CD4-positive, alpha-beta T cell treated with Interleukin-6 for 4 hours (primary cell): ENCODE results near the gene MPC1L.

ENCODE experiments used
- DNase-seq: peaks from one replicate; pipeline ENCODE4 v3.0.0-alpha.2; 2020; ENCODE audit warnings: mixed read lengths

MPC1L gene

DNA sequence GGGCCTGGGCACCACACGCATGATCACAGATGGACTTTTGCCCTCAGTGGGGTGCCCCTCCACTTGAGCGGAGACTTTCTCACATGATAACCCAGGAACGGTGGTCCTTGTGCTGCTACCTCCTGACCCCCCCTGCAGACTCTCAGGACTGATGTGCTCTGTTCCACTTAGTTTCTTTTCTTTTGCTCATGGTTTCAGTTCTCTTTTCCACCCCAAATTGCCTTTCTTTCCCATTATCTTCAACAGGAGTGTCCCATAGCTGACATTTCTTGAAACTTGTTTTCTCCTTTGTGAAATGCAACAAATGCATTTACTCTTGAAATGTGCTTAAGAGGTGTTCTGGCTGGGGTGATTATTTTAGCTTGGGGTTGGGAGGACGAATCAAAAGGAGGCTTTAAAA is 9.0 kb downstream of the MPC1L start:
- no peak for DNase-seq

DNA sequence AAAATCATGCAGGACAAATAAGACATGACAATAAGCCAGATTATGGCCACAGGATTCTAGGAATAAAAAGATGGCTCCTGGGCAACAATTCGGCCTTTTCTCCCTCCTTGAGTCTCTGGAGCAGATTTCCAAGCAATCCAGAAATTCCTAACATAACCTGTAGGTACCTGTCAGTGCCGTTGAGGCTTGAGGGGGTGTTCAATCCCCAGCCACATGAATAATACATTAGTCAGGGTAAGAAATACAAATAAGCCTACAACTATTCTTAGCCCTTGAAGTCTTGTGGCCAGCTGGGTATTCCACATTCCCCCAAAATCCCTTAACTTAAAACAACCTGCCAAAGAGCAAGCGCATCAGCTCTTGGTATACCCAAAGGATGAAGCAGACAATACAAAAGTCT is 14.5 kb downstream of the MPC1L start:
- DNase-seq = no peak

GRCh38 chrX:40644176-40644575 is 20.9 kb downstream of the MPC1L start:
- no peak for DNase-seq

GRCh38 chrX:40644821-40645358 is 21.7 kb downstream of the MPC1L start:
- peak; percentile 68 for DNase-seq

DNA sequence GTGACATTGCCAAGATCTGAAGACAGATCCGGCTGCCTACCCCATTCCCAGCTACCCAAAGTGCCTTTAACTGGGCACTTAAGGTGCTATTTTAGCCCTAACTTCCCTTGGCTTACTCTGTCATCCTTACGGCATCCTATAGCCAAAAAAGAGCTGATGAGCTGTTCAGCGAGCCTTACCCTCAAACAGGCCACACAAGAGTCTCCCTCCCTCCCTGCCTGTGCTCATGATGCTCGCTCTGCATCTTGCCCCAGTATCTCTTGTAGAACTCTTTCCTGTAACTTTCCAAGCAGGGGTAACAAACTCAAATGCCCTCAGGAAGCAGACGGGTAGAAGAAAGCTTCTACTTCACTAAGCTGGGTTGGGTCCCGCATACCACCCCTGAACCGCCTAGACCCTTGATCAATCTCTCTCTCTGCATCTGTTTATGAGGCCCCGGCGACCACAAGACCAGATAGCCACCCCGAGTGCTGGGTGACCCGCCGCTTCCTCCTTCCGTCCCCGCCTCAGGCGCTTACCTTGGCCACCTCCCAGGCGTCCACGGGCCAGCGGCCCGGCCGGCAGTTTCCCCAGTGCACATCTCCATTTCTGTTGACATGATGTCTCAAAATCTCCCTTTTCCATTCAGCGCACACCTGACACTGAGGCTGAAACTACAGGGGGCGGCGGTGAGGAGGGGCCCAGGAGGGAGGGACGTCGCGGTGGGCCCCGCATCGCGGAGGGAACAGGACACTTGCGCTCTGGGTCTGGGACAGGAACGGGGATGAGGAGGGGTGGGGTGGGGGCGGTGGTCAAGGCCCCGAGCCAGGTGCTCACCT is 23.5 kb downstream of the MPC1L start:
- peak; percentile 41 for DNase-seq

- peak; percentile 98 for DNase-seq
Measured at GRCh38 chrX:40647307-40648197, 24.3 kb downstream of the MPC1L start, which contains the start of gene CXorf38. CXorf38 (minus strand) TSS chrX:40647561; CDS start chrX:40647520, 41 bp downstream.

- peak; percentile 88 for DNase-seq
Measured at GRCh38 chrX:40651620-40652223, 28.5 kb downstream of the MPC1L start.

GRCh38 chrX:40652664-40653063 is 29.4 kb downstream of the MPC1L start:
- no peak for DNase-seq

- no peak for DNase-seq
Measured at GRCh38 chrX:40653535-40653934, 30.3 kb downstream of the MPC1L start.

DNA sequence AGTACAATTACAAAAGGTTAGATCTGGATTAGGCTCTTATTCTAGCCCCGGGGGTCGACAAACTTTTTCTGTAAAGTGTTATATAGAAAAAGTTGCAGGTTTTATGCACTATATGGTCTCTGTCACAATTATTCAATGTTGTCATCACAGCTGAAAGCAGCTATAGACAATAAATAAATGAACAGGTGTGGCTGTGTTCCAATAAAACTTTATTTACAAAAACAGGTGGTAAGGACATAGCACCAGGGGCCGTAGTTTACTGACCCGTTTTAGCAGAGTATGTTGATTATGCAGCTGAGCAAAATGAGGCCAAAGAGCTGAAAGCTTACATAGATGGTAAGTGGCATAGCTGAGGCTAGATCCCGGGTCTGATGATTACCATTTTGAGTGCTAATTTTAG is 37.2 kb downstream of the MPC1L start:
- no peak for DNase-seq

DNA sequence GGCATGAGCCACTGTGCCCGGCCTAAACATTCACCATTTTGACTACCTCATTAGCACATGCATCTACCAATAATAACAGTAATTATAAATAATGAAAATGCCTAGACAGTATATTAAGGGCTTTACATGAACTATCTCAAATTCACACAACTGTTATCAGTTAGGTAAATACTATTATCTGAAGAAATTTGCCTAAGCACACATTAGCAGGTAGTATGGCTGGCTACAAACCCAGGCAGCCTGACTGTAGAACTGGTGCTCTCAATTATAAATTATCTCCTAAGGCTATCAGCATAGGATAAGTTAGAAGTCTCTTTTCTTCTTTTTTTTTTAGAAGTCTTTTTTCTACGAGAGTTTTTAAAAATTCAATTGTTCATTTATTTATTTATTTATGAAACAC is 38.3 kb downstream of the MPC1L start:
- no peak for DNase-seq

GRCh38 chrX:40663078-40663740 is 40.0 kb downstream of the MPC1L start:
- DNase-seq = no peak

GRCh38 chrX:40663880-40664630 is 40.8 kb downstream of the MPC1L start:
- no peak for DNase-seq

DNA sequence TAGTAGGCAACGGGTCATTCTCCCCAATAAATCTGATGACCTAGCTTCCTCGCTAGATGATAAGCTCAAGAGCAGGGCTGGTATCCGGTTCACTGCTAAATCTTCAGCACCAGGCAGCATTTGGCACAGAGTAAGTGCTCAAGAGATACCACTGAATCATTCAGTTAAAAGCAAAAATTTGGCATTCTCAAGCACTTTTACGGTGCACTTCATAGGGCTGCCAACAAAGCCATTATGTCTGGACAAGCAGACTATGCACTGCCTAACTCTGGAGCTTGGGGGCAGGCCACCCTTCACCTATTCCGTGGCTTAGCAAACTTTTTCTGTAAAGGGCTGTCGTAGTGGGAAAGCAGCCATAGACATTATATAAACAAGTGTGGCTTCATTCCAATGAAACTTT is 47.9 kb downstream of the MPC1L start:
- DNase-seq = no peak
